Panc1 (cell line): Measurements from ENCODE around the gene POLR1G. TPM values are rescaled to one million over a fixed set of nuclear protein-coding genes. Genes with fewer than 3 reads are reported as not detected.

Experiments
- ATAC-seq: fragments of 200-7000 bp; cut with Tn5 transposase; 2 replicates; pipeline ENCODE4 v1.9.1; 2020; ENCODE audit warnings: mild to moderate bottlenecking, moderate library complexity
- Bru-seq: library from RNA; stranded (reverse); fragments of 400-500 nt; gene quantifications from one replicate; lab custom pipeline; 2021; lab: Mats Ljungman, UMichigan
- BruChase-seq, 2 experiments: library from RNA; stranded (reverse); fragments of 400-500 nt; gene quantifications; one replicate each; lab custom pipeline; 2021; lab: Mats Ljungman, UMichigan
- BruUV-seq: library from RNA; stranded (reverse); fragments of 400-500 nt; replicated peaks from 2 replicates; lab custom pipeline; 2021; lab: Mats Ljungman, UMichigan
- CTCF ChIA-PET: fragments of 300-600 bp; sonication (Branson Sonifier 250); formaldehyde crosslinking; loops from one replicate; lab custom pipeline; 2022; ENCODE audit warnings: antibody characterized with exemption; lab: Charles Lee
- POLR2A ChIA-PET: fragments of 300-600 bp; sonication (Branson Sonifier 250); formaldehyde crosslinking; loops from one replicate; lab custom pipeline; 2022; ENCODE audit warnings: antibody characterized with exemption; lab: Charles Lee
- DNase-seq: peaks from one replicate; pipeline ENCODE4 v3.0.0-alpha.2; 2010; ENCODE audit warnings: low read depth, low spot score
- H3K27ac ChIP-seq: 2 replicates; pipeline ENCODE4 v1.5.1; 2011; ENCODE audit warnings: mild to moderate bottlenecking, low read length, inconsistent platforms
- H3K27me3 ChIP-seq: fragments of 200-500 bp; sonication (Bioruptor generic); 2 replicates; pipeline ENCODE4 v1.6.0; 2014; ENCODE audit warnings: low read length, inconsistent platforms; ENCODE audit not compliant: control insufficient read depth, insufficient read depth
- H3K36me3 ChIP-seq: fragments of 200-500 bp; sonication (Bioruptor generic); 2 replicates; pipeline ENCODE4 v1.5.1; 2014; ENCODE audit warnings: inconsistent platforms, mild to moderate bottlenecking, low read length, moderate library complexity; ENCODE audit not compliant: control insufficient read depth, insufficient read depth
- H3K4me1 ChIP-seq: 2 replicates; pipeline ENCODE4 v1.5.1; 2011; ENCODE audit warnings: inconsistent platforms, mild to moderate bottlenecking, low read length, moderate library complexity; ENCODE audit not compliant: control insufficient read depth, insufficient read depth
- H3K4me3 ChIP-seq, 2 experiments: 2 replicates each; pipeline ENCODE4 v1.5.1; 2011 to 2012; ENCODE audit warnings: low read depth in 2 of 2, low read length in 2 of 2, mild to moderate bottlenecking in 2 of 2, inconsistent platforms in 1 of 2, moderate library complexity in 1 of 2
- H3K9me3 ChIP-seq: fragments of 200-500 bp; sonication (Bioruptor generic); 2 replicates; pipeline ENCODE4 v1.5.1; 2014; ENCODE audit warnings: low read depth, mild to moderate bottlenecking, inconsistent platforms, low read length, moderate library complexity; ENCODE audit not compliant: control insufficient read depth, insufficient read depth
- CTCF ChIP-seq: fragments of 450-650 bp; IDR thresholded peaks from 2 replicates; pipeline ENCODE4 v1.5.1; 2017; ENCODE audit warnings: mild to moderate bottlenecking
- POLR2AphosphoS5 ChIP-seq: IDR thresholded peaks from 2 replicates; pipeline ENCODE4 v1.6.1; 2012; ENCODE audit warnings: mild to moderate bottlenecking, low read depth, low read length, moderate library complexity
- REST ChIP-seq, 2 experiments: IDR thresholded peaks; 2 replicates each; pipeline ENCODE4 v1.6.1; 2011 to 2012; ENCODE audit warnings: low read depth in 2 of 2, control low read depth in 1 of 2, low read length in 1 of 2, mild to moderate bottlenecking in 1 of 2, moderate library complexity in 1 of 2; ENCODE audit not compliant: insufficient read depth in 1 of 2
- SIN3A ChIP-seq: IDR thresholded peaks from 2 replicates; pipeline ENCODE4 v1.6.1; 2012; ENCODE audit warnings: low read depth, mild to moderate bottlenecking, low read length, moderate library complexity, borderline replicate concordance; ENCODE audit not compliant: insufficient read depth
- TCF7L2 ChIP-seq: IDR thresholded peaks from 2 replicates; pipeline ENCODE4 v1.6.1; 2011; ENCODE audit warnings: mild to moderate bottlenecking, low read depth, low read length, inconsistent platforms
- in situ Hi-C: cut with HindIII; loops from 2 replicates; pipeline ENCODE4 v1.10.0; 2016; ENCODE audit warnings: low sequenced_read_pairs, low pct_unique_long_range_greater_than_20kb
- intact Hi-C: fragments of 100-400 bp; cut with micrococcal nuclease; formaldehyde crosslinking; loops from one replicate; pipeline ENCODE4 v1.10.0; 2022; ENCODE audit not compliant: unreplicated experiment
- long read RNA-seq: library from polyadenylated mRNA; unstranded; transcript quantifications from one replicate; pipeline ENCODE4 v2.0.0, GENCODE V29; 2021; ENCODE audit not compliant: unreplicated experiment
- polyA plus RNA-seq: library from polyadenylated mRNA; unstranded; fragments of >200 nt; gene quantifications from one replicate; pipeline ENCODE4 v1.2.1, GENCODE V29; 2012; ENCODE audit warnings: missing spikeins; ENCODE audit not compliant: insufficient read length
- total RNA-seq: library from RNA; stranded (reverse); gene quantifications from one replicate; pipeline ENCODE4 v1.2.1, GENCODE V29; 2021; ENCODE audit not compliant: unreplicated experiment

POLR1G gene
- total RNA-seq (27.8 TPM), Bru-seq, nascent RNA (percentile 78 among the genes with signal in this experiment), BruChase-seq, experiment 1, labeled RNA remaining after a 2-hour chase (percentile 97 among the genes with signal in this experiment), BruChase-seq, experiment 2, labeled RNA remaining after a 6-hour chase (percentile 94 among the genes with signal in this experiment)
- polyA plus RNA-seq, result 20.6 TPM
- long read RNA-seq, transcript CD3EAP-201 (3 exons, 3,286 nt), result major isoform, 17 of 50 reads
- long read RNA-seq, partial matches to known transcripts, result 10 of 50 reads
- long read RNA-seq, other reads (novel, unspliced or antisense), result 15 of 50 reads

GRCh38 chr19:45406226-45407090, at the start of gene POLR1G:
TSS of gene POLR1G (plus strand) at chr19:45406644. CDS start at chr19:45406697, 53 bp downstream.
- intact Hi-C loops (no loop called here), in situ Hi-C loops (no loop called here)
- Histone ChIP-seq H3K36me3 (peaks cover 4% of the 10 kb centered on the region; the same call in 1 of the 2 replicates), H3K4me1 (peaks cover 14% of the 10 kb centered on the region), H3K27me3 (no peaks in the 10 kb centered on the region), H3K4me3 (peak within 1 kb of the TSS; percentile 94 to 96), H3K9me3 (no peaks in the 10 kb centered on the region), H3K27ac (peak within 1 kb of the TSS; percentile 90)
- ChIA-PET CTCF (interaction anchor here (0.6 kb wide), 1 partner anchor 206 kb away, joined by 3 read pairs; no protein-coding TSS in a partner anchor), POLR2A (no interaction called here)
- peak; percentile 74 for DNase-seq
- TF ChIP-seq REST (IDR thresholded peaks at IDR 0.05; ENCODE audit: insufficient read depth in 1 of 2, low read depth in 2 of 2, low read length in 1 of 2) (no peak), POLR2AphosphoS5 (peak; percentile 44; the same call in 1 of the 2 replicates), SIN3A (peak; percentile 96), TCF7L2 (no peak), CTCF (no peak)
- TSS peak; percentile 46 for BruUV-seq
- ATAC-seq, result peak; percentile 71

GRCh38 chr19:45356760-45357444, 49.5 kb upstream of the POLR1G start:
- Histone ChIP-seq H3K36me3 (no peaks in the 10 kb centered on the region; the same call in 1 of the 2 replicates), H3K27ac (no peak overlapping the region), H3K4me1 (no peaks in the 10 kb centered on the region), H3K4me3 (no peak overlapping the region), H3K27me3 (no peaks in the 10 kb centered on the region), H3K9me3 (no peaks in the 10 kb centered on the region)
- ChIA-PET CTCF (no interaction called here), POLR2A (no interaction called here)
- DNase-seq (no peak), ATAC-seq (no peak)
- in situ Hi-C loops (no loop called here), intact Hi-C loops (no loop called here)
- TF ChIP-seq CTCF (no peak), SIN3A (no peak), REST (IDR thresholded peaks at IDR 0.05; ENCODE audit: insufficient read depth in 1 of 2, low read depth in 2 of 2, low read length in 1 of 2) (no peak), TCF7L2 (no peak), POLR2AphosphoS5 (no peak)
- BruUV-seq, result no TSS peak
